A673 (cell line): ENCODE data around the gene PPP1CC. TPM values are rescaled to one million over a fixed set of nuclear protein-coding genes. Genes with fewer than 3 reads are reported as not detected.
A peak's percentile ranks its signal among the peaks of the same experiment; 100 is the strongest.

Experiments
- Bru-seq: library from RNA; stranded (reverse); fragments of 400-500 nt; gene quantifications from one replicate; lab custom pipeline; 2021; lab: Mats Ljungman, UMichigan
- BruChase-seq, 2 experiments: library from RNA; stranded (reverse); fragments of 400-500 nt; gene quantifications; one replicate each; lab custom pipeline; 2021; lab: Mats Ljungman, UMichigan
- BruUV-seq: library from RNA; stranded (reverse); fragments of 400-500 nt; replicated peaks from 2 replicates; lab custom pipeline; 2021; lab: Mats Ljungman, UMichigan
- CTCF ChIA-PET: fragments of 300-600 bp; sonication (Branson Sonifier 250); formaldehyde crosslinking; loops from one replicate; lab custom pipeline; 2022; ENCODE audit warnings: antibody characterized with exemption; lab: Charles Lee
- POLR2A ChIA-PET: fragments of 300-600 bp; sonication (Branson Sonifier 250); formaldehyde crosslinking; loops from one replicate; lab custom pipeline; 2022; ENCODE audit warnings: antibody characterized with exemption; ENCODE audit not compliant: low non-redundant PET; lab: Charles Lee
- DNase-seq: peaks from one replicate; pipeline ENCODE4 v3.0.0-alpha.2; 2015; ENCODE audit warnings: low spot score
- H3K27ac ChIP-seq: fragments of 200-600 bp; sonication (generic); 2 replicates; pipeline ENCODE4 v1.5.1; 2016; ENCODE audit warnings: mixed run types, low read depth, mild to moderate bottlenecking, mixed read lengths, antibody characterized with exemption, low read length; ENCODE audit not compliant: poor library complexity, severe bottlenecking
- H3K27me3 ChIP-seq: fragments of 200-600 bp; sonication (generic); replicated peaks from 2 replicates; pipeline ENCODE4 v1.6.1; 2017; ENCODE audit warnings: mixed run types, low read depth, mild to moderate bottlenecking, mixed read lengths, antibody characterized with exemption, low read length; ENCODE audit not compliant: insufficient read depth, poor library complexity
- H3K36me3 ChIP-seq: fragments of 200-600 bp; sonication (generic); 2 replicates; pipeline ENCODE4 v1.6.1; 2016; ENCODE audit warnings: mixed run types, mild to moderate bottlenecking, mixed read lengths, antibody characterized with exemption, low read length; ENCODE audit not compliant: insufficient read depth, poor library complexity, severe bottlenecking
- H3K4me1 ChIP-seq: fragments of 200-600 bp; sonication (generic); 2 replicates; pipeline ENCODE4 v1.6.1; 2017; ENCODE audit warnings: mixed run types, mild to moderate bottlenecking, mixed read lengths, antibody characterized with exemption, low read length; ENCODE audit not compliant: insufficient read depth, poor library complexity, severe bottlenecking
- H3K4me3 ChIP-seq: fragments of 200-600 bp; sonication (generic); 2 replicates; pipeline ENCODE4 v1.5.1; 2016; ENCODE audit warnings: low read depth, mixed run types, mild to moderate bottlenecking, mixed read lengths, low read length; ENCODE audit not compliant: poor library complexity, severe bottlenecking
- H3K9me3 ChIP-seq: fragments of 200-600 bp; sonication (generic); 2 replicates; pipeline ENCODE4 v1.6.1; 2016; ENCODE audit warnings: mixed run types, low read depth, mild to moderate bottlenecking, mixed read lengths, antibody characterized with exemption, low read length; ENCODE audit not compliant: poor library complexity, severe bottlenecking
- CTCF ChIP-seq: fragments of 300-800, 200-600 bp; sonication (generic); conservative IDR thresholded peaks from 2 replicates; pipeline ENCODE4 v1.5.1; 2017; ENCODE audit warnings: low read depth, mild to moderate bottlenecking, antibody characterized with exemption, low read length, moderate library complexity, mixed read lengths
- EZH2 ChIP-seq: fragments of 200-600 bp; sonication (generic); IDR thresholded peaks from 2 replicates; pipeline ENCODE4 v1.6.1; 2017; ENCODE audit warnings: borderline replicate concordance, low read depth, mild to moderate bottlenecking, mixed read lengths, antibody characterized with exemption, low read length; ENCODE audit not compliant: poor library complexity, severe bottlenecking
- intact Hi-C: fragments of 100-400 bp; cut with micrococcal nuclease; formaldehyde crosslinking; loops from one replicate; pipeline ENCODE4 v1.10.0; 2022; ENCODE audit not compliant: unreplicated experiment
- long read RNA-seq: library from polyadenylated mRNA; stranded (forward); transcript quantifications from one replicate; pipeline ENCODE4 v2.0.0, GENCODE V29; 2022
- total RNA-seq: library from RNA; stranded (reverse); gene quantifications from 2 replicates; pipeline ENCODE4 v1.2.3, GENCODE V29; 2021

The PPP1CC gene
- total RNA-seq (268 and 274 TPM in 2 replicates), Bru-seq, nascent RNA (percentile 97 among the genes with signal in this experiment), BruChase-seq, experiment 1, labeled RNA remaining after a 2-hour chase (percentile 98 among the genes with signal in this experiment), BruChase-seq, experiment 2, labeled RNA remaining after a 6-hour chase (percentile 99 among the genes with signal in this experiment)
- long read RNA-seq, transcript PPP1CC-201 (7 exons, 2,559 nt): major isoform, 152 of 183 reads
- long read RNA-seq, partial matches to known transcripts: 7 of 183 reads
- long read RNA-seq, other reads (novel, unspliced or antisense): 15 of 183 reads

GRCh38 chr12:110742718-110743570 is at the start of gene PPP1CC:
Gene PPP1CC (minus strand): TSS chr12:110742891. CDS start chr12:110742707, 184 bp downstream.
- TSS peak; percentile 97 for BruUV-seq
- Histone ChIP-seq H3K36me3 (peaks cover 5% of the 10 kb centered on the region), H3K27me3 (no peaks in the 10 kb centered on the region), H3K9me3 (no peaks in the 10 kb centered on the region), H3K4me1 (peaks cover 33% of the 10 kb centered on the region), H3K27ac (peak within 1 kb of the TSS; percentile 93), H3K4me3 (peak within 1 kb of the TSS; percentile 84)
- TF ChIP-seq EZH2: no peak
- no peak for TF ChIP-seq CTCF
- POLR2A ChIA-PET: no interaction called here
- peak; percentile 98 for DNase-seq
- intact Hi-C loops: loop anchor here (2.0 kb wide), 2 partner anchors 40 to 84 kb away; no protein-coding TSS in a partner anchor
- CTCF ChIA-PET: no interaction called here

GRCh38 chr12:110791589-110791988 is 48.9 kb upstream of the PPP1CC start:
- Histone ChIP-seq H3K4me1 (no peaks in the 10 kb centered on the region), H3K36me3 (no peaks in the 10 kb centered on the region), H3K4me3 (no peak overlapping the region), H3K27ac (no peak overlapping the region), H3K27me3 (no peaks in the 10 kb centered on the region), H3K9me3 (no peaks in the 10 kb centered on the region)
- intact Hi-C loops: no loop called here
- no TSS peak for BruUV-seq
- POLR2A ChIA-PET: no interaction called here
- CTCF ChIA-PET: no interaction called here
- DNase-seq: no peak
- TF ChIP-seq CTCF (no peak), EZH2 (no peak)

DNA sequence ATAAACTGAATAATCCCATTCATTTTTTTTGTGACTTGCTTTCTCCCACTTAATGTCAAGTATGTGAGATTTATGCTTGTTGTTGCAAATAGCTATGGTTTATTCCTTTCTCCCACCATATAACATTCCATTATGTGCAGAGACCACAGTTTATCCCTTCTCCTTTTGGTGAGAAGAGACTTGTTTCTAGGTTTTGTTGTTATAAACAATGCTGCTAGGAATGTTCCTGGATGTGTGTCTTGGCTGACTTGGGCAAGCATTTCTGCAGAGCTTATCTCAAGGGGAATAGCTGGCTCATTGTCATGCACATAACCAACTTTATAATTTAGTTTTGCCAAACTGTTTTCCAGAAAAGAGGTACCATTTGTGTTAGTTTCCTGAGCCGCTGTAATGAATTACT is 47.6 kb upstream of the PPP1CC start:
- Histone ChIP-seq H3K36me3 (no peaks in the 10 kb centered on the region), H3K9me3 (no peaks in the 10 kb centered on the region), H3K4me3 (no peak overlapping the region), H3K27ac (no peak overlapping the region), H3K27me3 (no peaks in the 10 kb centered on the region), H3K4me1 (no peaks in the 10 kb centered on the region)
- ChIA-PET POLR2A (no interaction called here), CTCF (interaction anchor here (0.6 kb wide), 1 partner anchor 58 kb away, joined by 3 read pairs; no protein-coding TSS in a partner anchor)
- intact Hi-C loops: no loop called here
- BruUV-seq: no TSS peak
- TF ChIP-seq CTCF (no peak), EZH2 (no peak)
- DNase-seq: no peak
